ENCODE results near the gene CADPS. TPM values are rescaled to one million over a fixed set of nuclear protein-coding genes. Genes with fewer than 3 reads are reported as not detected.

Gene CADPS
- total RNA-seq, 3 donors from 2014 or later (not counting 1 experiment from before 2014, with no cell fraction given): not detected

GRCh38 chr3:62538691-62539356 lies 336.4 kb downstream of the CADPS start:
- no peak overlapping the region for H3K27ac Mint-ChIP-seq
- Histone ChIP-seq H3K9me3 (ENCODE audit: control insufficient read depth, insufficient read depth, low read length) (no peaks in the 10 kb centered on the region), H3K4me3 (ENCODE audit: low read length) (no peak overlapping the region), H3K27ac (ENCODE audit: low read length) (no peak overlapping the region), H3K4me1 (ENCODE audit: control insufficient read depth, insufficient read depth, low read length) (no peaks in the 10 kb centered on the region), H3K27me3 (ENCODE audit: control insufficient read depth, insufficient read depth, low read length) (no peaks in the 10 kb centered on the region), H3K36me3 (ENCODE audit: control insufficient read depth, insufficient read depth, low read length) (no peaks in the 10 kb centered on the region)
- no peaks in the 10 kb centered on the region for H3K36me3 Mint-ChIP-seq
- peaks cover 0 to 4% of the 10 kb centered on the region in 2 donors for H3K9me3 Mint-ChIP-seq
- 36% methylated on average over 4 of the region's 4 CpGs for WGBS (ENCODE audit: insufficient coverage)
- ATAC-seq: no peak
- DNase-seq: no peak
- H3K27me3 Mint-ChIP-seq (ENCODE audit: low read depth in 2 of 2): no peaks in the 10 kb centered on the region
- H3K4me3 Mint-ChIP-seq: no peak overlapping the region
- TF ChIP-seq, protein P1, sequence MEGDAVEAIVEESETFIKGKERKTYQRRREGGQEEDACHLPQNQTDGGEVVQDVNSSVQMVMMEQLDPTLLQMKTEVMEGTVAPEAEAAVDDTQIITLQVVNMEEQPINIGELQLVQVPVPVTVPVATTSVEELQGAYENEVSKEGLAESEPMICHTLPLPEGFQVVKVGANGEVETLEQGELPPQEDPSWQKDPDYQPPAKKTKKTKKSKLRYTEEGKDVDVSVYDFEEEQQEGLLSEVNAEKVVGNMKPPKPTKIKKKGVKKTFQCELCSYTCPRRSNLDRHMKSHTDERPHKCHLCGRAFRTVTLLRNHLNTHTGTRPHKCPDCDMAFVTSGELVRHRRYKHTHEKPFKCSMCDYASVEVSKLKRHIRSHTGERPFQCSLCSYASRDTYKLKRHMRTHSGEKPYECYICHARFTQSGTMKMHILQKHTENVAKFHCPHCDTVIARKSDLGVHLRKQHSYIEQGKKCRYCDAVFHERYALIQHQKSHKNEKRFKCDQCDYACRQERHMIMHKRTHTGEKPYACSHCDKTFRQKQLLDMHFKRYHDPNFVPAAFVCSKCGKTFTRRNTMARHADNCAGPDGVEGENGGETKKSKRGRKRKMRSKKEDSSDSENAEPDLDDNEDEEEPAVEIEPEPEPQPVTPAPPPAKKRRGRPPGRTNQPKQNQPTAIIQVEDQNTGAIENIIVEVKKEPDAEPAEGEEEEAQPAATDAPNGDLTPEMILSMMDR (IDR thresholded peaks at IDR 0.05): no peak
- H3K4me1 Mint-ChIP-seq: no peaks in the 10 kb centered on the region
- intact Hi-C loops (cut with micrococcal nuclease): no loop called here

- no peaks in the 10 kb centered on the region for H3K27me3 Mint-ChIP-seq (ENCODE audit: low read depth in 2 of 2)
- no peak overlapping the region for H3K27ac Mint-ChIP-seq
- peaks cover 3 to 5% of the 10 kb centered on the region in 2 donors for H3K9me3 Mint-ChIP-seq
- no peak overlapping the region for H3K4me3 ChIP-seq (ENCODE audit: low read length)
- DNase-seq (no peak), ATAC-seq (no peak)
- WGBS (ENCODE audit: insufficient coverage): 89% methylated on average over 7 of the region's 7 CpGs
- intact Hi-C loops (cut with micrococcal nuclease): no loop called here
- H3K9me3 ChIP-seq (ENCODE audit: control insufficient read depth, insufficient read depth, low read length): no peaks in the 10 kb centered on the region
- H3K4me1 Mint-ChIP-seq: no peaks in the 10 kb centered on the region
- no peaks in the 10 kb centered on the region for H3K27me3 ChIP-seq (ENCODE audit: control insufficient read depth, insufficient read depth, low read length)
- H3K36me3 ChIP-seq (ENCODE audit: control insufficient read depth, insufficient read depth, low read length): no peaks in the 10 kb centered on the region
- no peaks in the 10 kb centered on the region for H3K36me3 Mint-ChIP-seq
- H3K4me1 ChIP-seq (ENCODE audit: control insufficient read depth, insufficient read depth, low read length): no peaks in the 10 kb centered on the region
- TF ChIP-seq, protein P1 (IDR thresholded peaks at IDR 0.05): no peak
- H3K4me3 Mint-ChIP-seq: no peak overlapping the region
- no peak overlapping the region for H3K27ac ChIP-seq (ENCODE audit: low read length)
These were observed 340.9 kb downstream of the CADPS start for GRCh38 chr3:62534326-62534725.

- 85% methylated on average over 9 of the region's 9 CpGs for WGBS (ENCODE audit: insufficient coverage)
These were observed 342.4 kb downstream of the CADPS start for GRCh38 chr3:62532796-62533195.

More at GRCh38 chr3:62532796-62533195, 342.4 kb downstream of the CADPS start:
- Histone ChIP-seq H3K9me3 (ENCODE audit: control insufficient read depth, insufficient read depth, low read length) (no peaks in the 10 kb centered on the region), H3K4me3 (ENCODE audit: low read length) (no peak overlapping the region), H3K36me3 (ENCODE audit: control insufficient read depth, insufficient read depth, low read length) (no peaks in the 10 kb centered on the region), H3K27me3 (ENCODE audit: control insufficient read depth, insufficient read depth, low read length) (no peaks in the 10 kb centered on the region), H3K27ac (ENCODE audit: low read length) (no peak overlapping the region), H3K4me1 (ENCODE audit: control insufficient read depth, insufficient read depth, low read length) (no peaks in the 10 kb centered on the region)
- ATAC-seq (no peak), DNase-seq (no peak)
- TF ChIP-seq, protein P1 (IDR thresholded peaks at IDR 0.05): no peak
- H3K27ac Mint-ChIP-seq: no peak overlapping the region
- intact Hi-C loops (cut with micrococcal nuclease): no loop called here
- no peaks in the 10 kb centered on the region for H3K27me3 Mint-ChIP-seq (ENCODE audit: low read depth in 2 of 2)
- no peaks in the 10 kb centered on the region for H3K36me3 Mint-ChIP-seq
- H3K4me3 Mint-ChIP-seq: no peak overlapping the region
- H3K4me1 Mint-ChIP-seq: no peaks in the 10 kb centered on the region
- H3K9me3 Mint-ChIP-seq: peaks cover 3 to 5% of the 10 kb centered on the region in 2 donors

Measured in natural killer cell (primary cell).